ENCODE data around the gene SPIRE2.

The SPIRE2 gene

GRCh38 chr16:89837014-89837546, 8.8 kb downstream of the SPIRE2 start:
- DNase-seq, result no peak

- peak in 3 of 5 experiments; percentile 28 to 92 (median 83) for DNase-seq
Observed at GRCh38 chr16:89841275-89841674, 13.0 kb downstream of the SPIRE2 start.

- DNase-seq, result no peak
Observed at GRCh38 chr16:89842471-89843408, 14.5 kb downstream of the SPIRE2 start.

GRCh38 chr16:89843409-89844350, 15.4 kb downstream of the SPIRE2 start:
- DNase-seq, result no peak

- DNase-seq, result no peak
Observed at GRCh38 chr16:89844739-89845339, 16.6 kb downstream of the SPIRE2 start.

- peak in 1 of 5 experiments; percentile 66 for DNase-seq
Observed at GRCh38 chr16:89845417-89845816, 17.1 kb downstream of the SPIRE2 start.

GRCh38 chr16:89847051-89847939, 19.0 kb downstream of the SPIRE2 start:
- no peak for DNase-seq

GRCh38 chr16:89847940-89848297, 19.6 kb downstream of the SPIRE2 start:
- DNase-seq, result no peak

GRCh38 chr16:89848974-89849373, 20.7 kb downstream of the SPIRE2 start:
- DNase-seq, result no peak

- DNase-seq, result no peak
Observed at GRCh38 chr16:89853306-89853993, 25.2 kb downstream of the SPIRE2 start.

GRCh38 chr16:89855301-89855945, 27.1 kb downstream of the SPIRE2 start:
- no peak for DNase-seq

GRCh38 chr16:89855986-89856385, 27.7 kb downstream of the SPIRE2 start:
- DNase-seq, result no peak

GRCh38 chr16:89858973-89859614, 30.8 kb downstream of the SPIRE2 start:
- DNase-seq, result no peak

GRCh38 chr16:89859615-89860007, 31.3 kb downstream of the SPIRE2 start:
- DNase-seq, result no peak

GRCh38 chr16:89860747-89861304, 32.6 kb downstream of the SPIRE2 start:
- peak; percentile 56 to 68 (median 65) for DNase-seq

GRCh38 chr16:89861648-89862047, 33.4 kb downstream of the SPIRE2 start:
- DNase-seq, result no peak

GRCh38 chr16:89862732-89863131, 34.5 kb downstream of the SPIRE2 start:
- DNase-seq, result no peak

GRCh38 chr16:89863741-89864526, 35.7 kb downstream of the SPIRE2 start:
- peak in 2 of 5 experiments; percentile 61 to 65 for DNase-seq

- peak in 1 of 5 experiments; percentile 24 for DNase-seq
Observed at GRCh38 chr16:89864527-89864820, 36.2 kb downstream of the SPIRE2 start.

Measured in T-helper 2 cell (primary cell).